K562 (cell line): ENCODE results near the gene RNF214. TPM values are rescaled to one million over a fixed set of nuclear protein-coding genes. Genes with fewer than 3 reads are reported as not detected.

Experiments used
- ATAC-seq: fragments of 200-7000 bp; cut with Tn5 transposase; 3 replicates; pipeline ENCODE4 v1.9.1; 2020; ENCODE audit warnings: moderate library complexity
- BruUV-seq: library from RNA; stranded (reverse); fragments of 400-500 nt; replicated peaks from 2 replicates; lab custom pipeline; 2021; lab: Mats Ljungman, UMichigan
- CTCF ChIA-PET: fragments of 300-600 bp; formaldehyde crosslinking; extraction: SDS; loops from one replicate; lab custom pipeline; 2021; ENCODE audit warnings: low intra/inter-chr PET ratio; lab: Yijun Ruan, JAX
- POLR2A ChIA-PET: fragments of 300-600, 350-650 bp; sonication (Branson Sonifier 250); formaldehyde crosslinking; extraction: SDS; loops from one replicate; lab custom pipeline; 2021; ENCODE audit warnings: antibody characterized with exemption, inconsistent platforms; lab: Yijun Ruan, JAX
- DNase-seq, 4 experiments: peaks; one replicate each; pipeline versions ENCODE4 v3.0.0 to v3.0.0-alpha.2; 2011 to 2018; ENCODE audit warnings: low spot score in 3 of 4, mixed read lengths in 3 of 4; ENCODE audit errors: extremely low read depth in 1 of 4
- FAIRE-seq: peaks from 2 replicates; lab custom pipeline; 2011; peaks lifted over from hg19 to GRCh38; lab: Jason Lieb, UNC
- H2AFZ ChIP-seq: 2 replicates; pipeline ENCODE4 v1.6.0; 2011; ENCODE audit warnings: low read depth, low read length, control low read depth, inconsistent platforms
- H3K27ac ChIP-seq: fragments of 200-600 bp; 3 replicates; pipeline ENCODE4 v1.8.0; 2011; ENCODE audit warnings: low read depth, mild to moderate bottlenecking, control low read depth, inconsistent platforms, low read length, moderate library complexity, mixed read lengths; ENCODE audit errors: extremely low read depth
- H3K27me3 ChIP-seq, 2 experiments: fragments of 300-600 bp in 1 of 2; 2 replicates in 1 of 2; 3 replicates in 1 of 2; pipeline versions ENCODE4 v1.6.0 to v1.8.0; 2011; ENCODE audit warnings: inconsistent platforms in 2 of 2, low read length in 2 of 2, mild to moderate bottlenecking in 1 of 2, mixed read lengths in 1 of 2, moderate library complexity in 1 of 2; ENCODE audit not compliant: control insufficient read depth in 2 of 2, insufficient read depth in 2 of 2
- H3K36me3 ChIP-seq: fragments of 300-600 bp; 3 replicates; pipeline ENCODE4 v1.8.0; 2011; ENCODE audit warnings: mild to moderate bottlenecking, low read length, inconsistent platforms; ENCODE audit not compliant: control insufficient read depth, insufficient read depth
- H3K4me1 ChIP-seq, 2 experiments: fragments of 200-600 bp in 1 of 2; replicated peaks in 1 of 2; 2 replicates in 1 of 2; 3 replicates in 1 of 2; pipeline versions ENCODE4 v1.5.1 to v1.8.0; 2011; ENCODE audit warnings: inconsistent platforms in 2 of 2, low read length in 2 of 2, mild to moderate bottlenecking in 1 of 2, mixed read lengths in 1 of 2, moderate library complexity in 1 of 2; ENCODE audit not compliant: control insufficient read depth in 2 of 2, insufficient read depth in 2 of 2
- H3K4me2 ChIP-seq: 2 replicates; pipeline ENCODE4 v1.6.1; 2011; ENCODE audit warnings: low read length, control low read depth, inconsistent platforms, mixed read lengths; ENCODE audit not compliant: insufficient read depth
- H3K4me3 ChIP-seq: fragments of 200-600 bp; sonication (generic), shearing (Covaris generic); 2 replicates; pipeline ENCODE4 v1.5.1; 2016; ENCODE audit warnings: control low read depth, inconsistent platforms
- H3K79me2 ChIP-seq: fragments of 200-600 bp; 3 replicates; pipeline ENCODE4 v1.8.0; 2011; ENCODE audit warnings: low read length, inconsistent platforms; ENCODE audit not compliant: control insufficient read depth, insufficient read depth
- H3K9ac ChIP-seq, 2 experiments: 2 replicates each; pipeline versions ENCODE4 v1.6.0 to v1.6.1; 2011; ENCODE audit warnings: low read depth in 2 of 2, low read length in 2 of 2, control low read depth in 1 of 2, inconsistent platforms in 1 of 2, mild to moderate bottlenecking in 1 of 2, mixed read lengths in 1 of 2; ENCODE audit not compliant: insufficient read depth in 1 of 2
- H3K9me1 ChIP-seq: one replicate; pipeline ENCODE4 v1.6.0; 2011; ENCODE audit warnings: inconsistent platforms, mild to moderate bottlenecking, low read length, moderate library complexity; ENCODE audit not compliant: control insufficient read depth, insufficient read depth
- H3K9me3 ChIP-seq: replicated peaks from 2 replicates; pipeline ENCODE4 v1.5.1; 2011; ENCODE audit warnings: low read depth, low read length, inconsistent platforms; ENCODE audit not compliant: control insufficient read depth, insufficient read depth
- H4K20me1 ChIP-seq: replicated peaks from 2 replicates; pipeline ENCODE4 v1.6.1; 2011; ENCODE audit warnings: low read length, inconsistent platforms, mixed read lengths; ENCODE audit not compliant: control insufficient read depth, insufficient read depth
- ZKSCAN8 ChIP-seq: fragments of 200-800 bp; sonication (Bioruptor generic); IDR thresholded peaks from 2 replicates; pipeline ENCODE4 v1.6.1; 2016; ENCODE audit warnings: missing genetic modification characterization, missing compliant biosample characterization
- WGBS: fragments of 100-300 bp; shearing (Covaris generic); methylation state at CpG from one replicate; pipeline ENCODE4 v1.1.6; 2016; ENCODE audit warnings: low coverage, mixed read lengths; ENCODE audit not compliant: insufficient coverage; ENCODE audit errors: missing lambda C conversion rate; 5-methylcytosine and 5-hydroxymethylcytosine counted together
- in situ Hi-C: fragments of 300-500 bp; cut with MboI; formaldehyde crosslinking; loops from 4 replicates; pipeline ENCODE4 v1.15.0; 2018; ENCODE audit warnings: inconsistent platforms, mixed read lengths
- intact Hi-C: fragments of 100-400 bp; cut with micrococcal nuclease; formaldehyde crosslinking; loops from 2 replicates; pipeline ENCODE4 v1.14.2; 2022
- polyA plus RNA-seq, 8 experiments: library from polyadenylated mRNA; depleted of rRNA in 4 of 8; stranded (reverse) in 5 of 8; unstranded in 3 of 8; fragments of >200 nt; fragmentation: Nextera tagmentation in 2 of 8; fragmentation: Illumina TruSeq in 1 of 8; extraction: Ambion mirVana in 2 of 8; extraction: Trizol in 1 of 8; gene quantifications; 2 replicates each; pipeline versions ENCODE4 v1.2.1 to v1.2.3, GENCODE V29; 2011 to 2014; ENCODE audit warnings: inconsistent platforms in 1 of 8, missing spikeins in 1 of 8
- total RNA-seq, 7 experiments: library from RNA; depleted of rRNA in 6 of 7; stranded (reverse); fragments of >200 nt in 6 of 7; fragmentation: Illumina TruSeq in 2 of 7; extraction: Trizol in 2 of 7; gene quantifications; 2 replicates each; pipeline versions ENCODE4 v1.2.1 to v1.2.3, GENCODE V29; 2011 to 2021; ENCODE audit warnings: low replicate concordance in 1 of 7
- TF ChIP-seq, protein P1 (sequence below), 2 experiments: fragments of 450-650 bp in 1 of 2; sonication (generic) in 1 of 2; formaldehyde crosslinking; conservative IDR thresholded peaks; 2 replicates each; pipeline versions ENCODE4 v1.4.0 to v1.8.1; 2020 to 2022; ENCODE audit warnings: mild to moderate bottlenecking in 1 of 2, missing genetic modification reagents in 1 of 2
- TF ChIP-seq, protein P2 (sequence below): sonication (generic); formaldehyde crosslinking; IDR thresholded peaks from 2 replicates; pipeline ENCODE4 v1.8.1; 2023; ENCODE audit warnings: mild to moderate bottlenecking, missing genetic modification reagents

RNF214 gene
- total and polyA plus RNA-seq, 9 of the 15 experiments (the other 6 are each of a cell fraction or from before 2014, with no cell fraction given): 6.6 to 24.8 (median 11.9) TPM

DNA sequence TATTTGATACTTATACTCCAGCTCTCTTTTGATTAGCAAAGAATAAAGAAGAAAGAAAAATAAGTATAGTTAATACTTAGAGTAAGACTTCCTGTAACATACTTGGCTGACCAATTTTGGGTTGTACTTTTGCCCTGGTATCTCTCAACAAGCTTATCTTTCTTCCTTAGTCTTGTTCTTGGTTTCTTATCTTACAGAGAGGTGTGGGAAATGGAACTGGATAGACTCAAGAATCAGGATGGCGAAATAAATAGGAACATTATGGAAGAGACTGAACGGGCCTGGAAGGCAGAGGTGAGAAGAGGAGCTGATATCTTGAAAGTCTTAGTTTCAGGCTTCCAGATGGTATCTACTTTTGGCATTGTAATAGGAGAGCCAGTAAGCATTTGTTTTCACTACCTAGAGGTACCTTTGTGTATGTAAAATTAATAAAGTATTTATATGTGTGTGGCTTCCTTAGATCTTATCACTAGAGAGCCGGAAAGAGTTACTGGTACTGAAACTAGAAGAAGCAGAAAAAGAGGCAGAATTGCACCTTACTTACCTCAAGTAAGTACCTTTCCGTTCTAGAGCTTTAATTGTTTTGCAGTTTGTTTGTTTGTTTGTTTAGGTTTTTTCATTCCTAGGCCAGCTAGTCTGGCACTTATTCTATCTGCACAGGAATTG, 47.4 kb downstream of the RNF214 start:
- peaks cover 0 to 5% of the 10 kb centered on the region in 2 experiments; a peak in 3 of 5 replicates for H3K4me1 ChIP-seq
- ATAC-seq (no peak), DNase-seq (no peak), FAIRE-seq (no peak)
- no peaks in the 10 kb centered on the region for H3K79me2 ChIP-seq
- H3K9me1 ChIP-seq: no peaks in the 10 kb centered on the region
- ChIA-PET POLR2A (interaction anchor here (0.6 kb wide), 1 partner anchor 563 kb away, joined by 4 read pairs; no protein-coding TSS in a partner anchor), CTCF (no interaction called here)
- 59% methylated on average over 4 of the region's 4 CpGs for WGBS
- H3K4me2 ChIP-seq: no peak overlapping the region; the same call in 1 of the 2 replicates
- H3K27ac ChIP-seq: no peak overlapping the region
- TF ChIP-seq, protein P1, sequence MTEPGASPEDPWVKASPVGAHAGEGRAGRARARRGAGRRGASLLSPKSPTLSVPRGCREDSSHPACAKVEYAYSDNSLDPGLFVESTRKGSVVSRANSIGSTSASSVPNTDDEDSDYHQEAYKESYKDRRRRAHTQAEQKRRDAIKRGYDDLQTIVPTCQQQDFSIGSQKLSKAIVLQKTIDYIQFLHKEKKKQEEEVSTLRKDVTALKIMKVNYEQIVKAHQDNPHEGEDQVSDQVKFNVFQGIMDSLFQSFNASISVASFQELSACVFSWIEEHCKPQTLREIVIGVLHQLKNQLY (CRISPR knock-in tag; conservative IDR thresholded peaks at IDR 0.05): no peak
- no peak for TF ChIP-seq ZKSCAN8
- TF ChIP-seq, protein P2, sequence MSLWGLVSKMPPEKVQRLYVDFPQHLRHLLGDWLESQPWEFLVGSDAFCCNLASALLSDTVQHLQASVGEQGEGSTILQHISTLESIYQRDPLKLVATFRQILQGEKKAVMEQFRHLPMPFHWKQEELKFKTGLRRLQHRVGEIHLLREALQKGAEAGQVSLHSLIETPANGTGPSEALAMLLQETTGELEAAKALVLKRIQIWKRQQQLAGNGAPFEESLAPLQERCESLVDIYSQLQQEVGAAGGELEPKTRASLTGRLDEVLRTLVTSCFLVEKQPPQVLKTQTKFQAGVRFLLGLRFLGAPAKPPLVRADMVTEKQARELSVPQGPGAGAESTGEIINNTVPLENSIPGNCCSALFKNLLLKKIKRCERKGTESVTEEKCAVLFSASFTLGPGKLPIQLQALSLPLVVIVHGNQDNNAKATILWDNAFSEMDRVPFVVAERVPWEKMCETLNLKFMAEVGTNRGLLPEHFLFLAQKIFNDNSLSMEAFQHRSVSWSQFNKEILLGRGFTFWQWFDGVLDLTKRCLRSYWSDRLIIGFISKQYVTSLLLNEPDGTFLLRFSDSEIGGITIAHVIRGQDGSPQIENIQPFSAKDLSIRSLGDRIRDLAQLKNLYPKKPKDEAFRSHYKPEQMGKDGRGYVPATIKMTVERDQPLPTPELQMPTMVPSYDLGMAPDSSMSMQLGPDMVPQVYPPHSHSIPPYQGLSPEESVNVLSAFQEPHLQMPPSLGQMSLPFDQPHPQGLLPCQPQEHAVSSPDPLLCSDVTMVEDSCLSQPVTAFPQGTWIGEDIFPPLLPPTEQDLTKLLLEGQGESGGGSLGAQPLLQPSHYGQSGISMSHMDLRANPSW (CRISPR knock-in tag): no peak
- H3K9me3 ChIP-seq: no peaks in the 10 kb centered on the region
- H4K20me1 ChIP-seq: no peaks in the 10 kb centered on the region
- intact Hi-C loops: no loop called here
- no peak overlapping the region for H3K9ac ChIP-seq
- H2AFZ ChIP-seq: no peak overlapping the region
- in situ Hi-C loops: no loop called here
- H3K27me3 ChIP-seq: no peaks in the 10 kb centered on the region
- H3K4me3 ChIP-seq: no peak overlapping the region
- no TSS peak for BruUV-seq
- H3K36me3 ChIP-seq: peaks cover 39% of the 10 kb centered on the region
